HG03469 (cell line): ENCODE data around the gene MBIP.

Experiments used
- ATAC-seq: cut with Tn5 transposase; IDR thresholded peaks from one replicate; pipeline ENCODE4 v1.9.1; 2021; ENCODE audit warnings: mild to moderate bottlenecking, moderate library complexity, moderate number of reproducible peaks; ENCODE audit not compliant: unreplicated experiment

MBIP gene

GRCh38 chr14:36268121-36268520 lies 52.3 kb downstream of the MBIP start:
- ATAC-seq, result no peak

DNA sequence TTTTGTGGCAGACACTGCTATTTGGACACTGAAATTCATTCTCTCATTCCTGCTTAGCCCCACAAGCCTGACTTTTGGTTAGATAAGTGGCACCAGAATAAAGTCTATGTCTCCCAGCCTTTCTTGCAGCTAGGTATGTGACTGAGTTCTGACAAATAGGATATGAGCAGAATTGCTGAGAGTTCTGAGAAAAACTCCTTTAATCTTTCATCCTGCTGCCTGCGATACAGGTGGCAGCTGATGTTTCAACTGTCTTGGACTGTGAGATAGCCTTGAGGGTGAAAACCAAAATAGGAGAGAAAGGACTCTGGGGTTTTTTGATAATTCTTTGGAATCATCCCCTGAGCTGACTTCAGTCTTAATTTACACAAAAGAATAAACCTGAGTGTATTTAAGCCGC lies 55.8 kb downstream of the MBIP start:
- no peak for ATAC-seq

DNA sequence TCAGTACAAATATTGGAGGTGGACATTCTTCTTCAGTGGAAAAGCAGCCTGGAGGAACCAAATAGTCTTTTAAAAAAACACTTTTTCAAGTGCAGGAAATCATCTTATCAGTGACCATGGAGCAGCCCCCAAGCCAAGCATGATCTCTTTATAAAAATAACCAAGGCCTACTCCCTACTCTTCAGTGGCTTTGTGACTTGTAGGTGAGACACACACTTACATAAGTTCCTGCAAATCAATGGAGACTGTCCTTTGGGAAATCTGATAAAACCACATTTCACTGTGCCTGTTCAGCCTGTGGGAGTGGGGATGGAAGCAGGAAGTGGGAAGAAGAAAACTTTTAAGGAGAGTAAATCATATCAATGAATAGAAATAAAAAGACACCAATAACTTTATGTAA lies 56.3 kb downstream of the MBIP start:
- ATAC-seq, result no peak

DNA sequence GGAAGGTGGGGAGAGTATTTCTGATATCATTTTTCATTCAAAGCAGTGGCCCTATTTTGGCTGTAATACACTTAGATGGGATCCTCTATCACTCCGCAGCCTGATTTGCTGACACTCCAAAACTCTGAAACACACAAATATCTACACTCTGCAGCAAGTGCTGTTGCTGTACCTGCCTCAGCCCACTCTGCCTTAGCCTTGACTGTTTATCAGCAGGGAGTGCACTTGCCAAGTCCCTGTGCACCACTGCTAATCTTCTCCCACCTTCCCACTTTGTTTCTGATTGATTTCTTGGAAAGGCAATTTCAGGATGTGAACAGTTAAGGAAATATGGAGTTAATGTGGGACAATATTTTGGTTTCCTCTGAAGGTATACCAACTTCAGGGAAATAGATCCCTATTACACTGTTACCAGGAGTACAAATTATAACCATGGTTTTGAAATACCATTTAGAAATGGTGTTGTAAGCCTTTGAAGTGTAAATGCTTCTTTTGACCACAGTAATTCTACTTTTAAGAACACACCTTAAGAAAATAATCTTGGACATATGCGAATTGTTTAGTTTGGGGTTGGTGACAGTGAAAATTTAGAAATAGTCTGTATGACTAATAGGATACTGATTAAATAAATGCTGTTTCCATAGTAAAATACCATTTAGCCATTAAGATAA lies 59.3 kb downstream of the MBIP start:
- no peak for ATAC-seq

DNA sequence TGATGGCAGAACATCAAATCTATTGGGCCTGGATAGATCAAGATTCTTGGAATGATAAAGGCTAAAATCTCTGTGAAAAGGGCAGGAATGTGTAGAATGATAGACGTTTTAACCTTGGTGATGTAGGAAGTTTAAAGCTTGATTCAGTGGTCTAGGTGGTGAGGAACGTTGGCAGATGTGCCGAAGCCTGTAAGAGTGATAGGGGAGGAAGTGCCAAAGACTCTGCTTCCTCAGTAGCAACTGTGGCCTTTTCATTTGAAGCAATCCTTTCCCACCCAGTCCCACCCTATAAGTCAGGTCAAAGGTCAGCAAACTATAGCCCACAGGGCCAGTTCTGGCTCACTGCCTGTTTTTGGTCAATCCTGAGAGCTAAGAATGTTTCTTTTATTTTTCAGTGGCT lies 62.2 kb downstream of the MBIP start:
- ATAC-seq, result no peak

DNA sequence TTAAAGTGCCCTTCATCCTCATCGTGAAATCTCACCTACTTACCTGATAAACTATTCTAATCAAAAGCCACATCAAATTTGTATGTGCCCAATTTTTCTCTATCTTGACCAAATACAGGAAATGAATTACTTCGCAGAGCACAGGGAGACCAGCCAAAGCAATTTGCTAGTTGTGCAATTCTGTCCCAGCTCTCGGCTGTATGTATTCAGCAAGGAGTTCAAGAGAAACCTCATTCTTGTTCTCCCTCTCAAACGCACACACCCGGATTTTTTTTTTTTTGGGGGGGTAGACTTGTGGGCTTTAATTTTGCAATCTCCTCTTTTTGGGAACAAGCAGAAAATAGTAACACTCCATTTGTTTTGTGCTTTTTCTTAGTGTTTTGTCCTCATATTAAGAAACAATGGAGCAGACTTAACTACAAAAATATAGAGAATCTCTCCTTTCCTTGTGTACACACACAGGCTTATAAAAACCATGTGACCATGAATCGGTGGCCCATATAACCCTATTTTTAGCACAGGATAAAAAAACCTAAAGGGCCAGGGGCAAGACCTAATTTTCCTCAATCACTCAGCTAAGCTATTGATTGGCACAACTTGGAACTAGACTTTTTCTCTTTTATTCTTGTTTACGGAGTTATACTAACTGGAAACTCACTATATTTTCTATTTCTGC lies 64.2 kb downstream of the MBIP start:
- ATAC-seq, result no peak

DNA sequence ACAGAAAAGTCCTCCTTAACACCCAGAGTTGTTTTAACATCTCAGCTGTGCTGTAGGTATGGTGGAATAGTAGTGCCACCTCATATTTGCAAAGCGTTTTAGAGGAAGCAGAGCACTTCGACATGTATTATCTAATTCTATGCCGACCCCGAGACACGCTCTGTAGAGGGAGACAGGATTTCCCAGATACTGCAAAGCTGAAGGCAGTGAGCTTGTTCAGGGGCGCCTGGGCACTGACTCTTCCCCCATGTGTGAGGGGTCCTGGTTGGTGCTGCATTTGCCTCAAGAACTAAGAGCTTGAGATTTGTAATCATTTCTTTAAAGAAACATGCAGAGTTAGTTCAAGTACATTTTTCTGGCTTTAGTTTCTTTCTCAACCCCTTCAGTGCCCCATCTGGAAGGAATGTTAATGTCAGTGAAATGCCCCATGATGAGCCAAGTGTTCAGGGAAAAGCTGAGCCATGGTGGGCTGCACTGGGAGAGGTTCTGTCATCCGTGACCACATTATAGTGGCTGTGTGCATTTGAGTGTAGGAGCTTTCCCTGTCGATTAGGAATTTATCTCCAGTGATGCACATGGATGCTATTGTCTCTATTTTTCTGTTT lies 66.3 kb downstream of the MBIP start:
- no peak for ATAC-seq
